ENCODE measurements around the gene CSMD2.
"Not testable (repeated sequence)": the region's sequence is repeated elsewhere in the genome, so short reads cannot be mapped to it uniquely, and the experiment has no call there.

CSMD2 gene

DNA sequence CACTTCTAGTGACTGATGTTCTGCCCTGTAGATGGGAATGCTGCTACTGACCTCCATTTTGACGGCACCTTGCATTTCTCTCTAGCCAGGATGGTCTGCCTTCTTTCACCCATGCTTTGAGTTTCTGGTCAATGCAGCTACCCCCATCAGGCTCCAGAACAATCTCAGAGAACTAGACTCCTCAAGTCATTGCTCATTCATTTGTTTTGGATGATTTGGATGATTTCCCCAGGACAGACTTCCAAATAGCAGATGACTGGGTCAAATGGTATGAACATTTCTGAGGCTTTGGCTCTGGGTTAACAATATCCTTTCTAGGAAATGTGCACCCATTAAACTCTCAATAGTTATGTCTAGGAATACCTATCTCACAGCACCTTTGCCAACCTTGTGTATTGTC, 63.9 kb downstream of the CSMD2 start:
- no peak for DNase-seq

DNA sequence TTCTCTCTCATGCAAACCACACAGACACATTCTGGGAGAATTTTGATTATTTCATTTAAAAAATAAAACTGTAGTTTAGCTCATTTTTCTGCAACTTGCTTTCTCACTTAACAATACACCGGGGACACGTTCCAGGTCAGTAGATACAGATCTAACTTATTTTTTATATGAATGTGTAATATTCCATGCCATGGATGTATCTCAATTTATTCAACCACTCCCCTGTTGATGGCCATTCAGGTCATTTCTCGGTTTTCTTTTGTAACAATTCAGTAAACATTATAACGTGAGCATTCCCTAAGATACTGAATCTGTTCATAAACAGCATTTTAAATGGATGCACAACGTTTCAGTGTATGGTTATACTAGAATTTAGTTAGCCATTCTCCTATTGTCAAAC, 64.7 kb downstream of the CSMD2 start:
- DNase-seq = no peak

- not testable (repeated sequence) for DNase-seq
Measured at GRCh38 chr1:34092399-34092798, 72.6 kb downstream of the CSMD2 start.

DNA sequence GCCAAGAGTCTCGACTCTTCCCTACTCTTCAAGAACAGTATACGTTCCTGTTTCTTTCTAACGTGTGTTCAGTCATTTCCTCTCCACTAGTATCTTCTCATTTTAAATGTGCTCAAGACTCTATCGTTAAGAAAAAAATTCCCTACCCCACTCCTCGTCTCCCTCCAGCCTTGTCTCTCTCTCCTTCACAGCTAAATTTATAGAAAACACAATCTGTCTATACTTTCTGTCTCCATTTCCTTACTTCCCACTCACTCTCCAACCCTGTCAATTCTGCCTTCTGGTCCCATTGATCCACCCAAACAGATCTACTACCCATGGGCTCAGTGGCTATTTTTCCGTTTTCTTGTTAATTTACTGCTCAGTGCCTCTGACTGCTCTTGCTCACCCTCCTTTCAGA, 75.3 kb downstream of the CSMD2 start:
- no peak for DNase-seq

- DNase-seq = no peak
Measured at GRCh38 chr1:34087986-34088385, 77.0 kb downstream of the CSMD2 start.

GRCh38 chr1:34086561-34086960, 78.5 kb downstream of the CSMD2 start:
- DNase-seq = no peak

- no peak for DNase-seq
Measured at GRCh38 chr1:34083974-34084373, 81.1 kb downstream of the CSMD2 start.

- DNase-seq = not testable (repeated sequence)
Measured at GRCh38 chr1:34082085-34082670, 82.9 kb downstream of the CSMD2 start.

GRCh38 chr1:34078383-34078782, 86.6 kb downstream of the CSMD2 start:
- DNase-seq = no peak

- no peak for DNase-seq
Measured at GRCh38 chr1:34075576-34075975, 89.5 kb downstream of the CSMD2 start.

DNA sequence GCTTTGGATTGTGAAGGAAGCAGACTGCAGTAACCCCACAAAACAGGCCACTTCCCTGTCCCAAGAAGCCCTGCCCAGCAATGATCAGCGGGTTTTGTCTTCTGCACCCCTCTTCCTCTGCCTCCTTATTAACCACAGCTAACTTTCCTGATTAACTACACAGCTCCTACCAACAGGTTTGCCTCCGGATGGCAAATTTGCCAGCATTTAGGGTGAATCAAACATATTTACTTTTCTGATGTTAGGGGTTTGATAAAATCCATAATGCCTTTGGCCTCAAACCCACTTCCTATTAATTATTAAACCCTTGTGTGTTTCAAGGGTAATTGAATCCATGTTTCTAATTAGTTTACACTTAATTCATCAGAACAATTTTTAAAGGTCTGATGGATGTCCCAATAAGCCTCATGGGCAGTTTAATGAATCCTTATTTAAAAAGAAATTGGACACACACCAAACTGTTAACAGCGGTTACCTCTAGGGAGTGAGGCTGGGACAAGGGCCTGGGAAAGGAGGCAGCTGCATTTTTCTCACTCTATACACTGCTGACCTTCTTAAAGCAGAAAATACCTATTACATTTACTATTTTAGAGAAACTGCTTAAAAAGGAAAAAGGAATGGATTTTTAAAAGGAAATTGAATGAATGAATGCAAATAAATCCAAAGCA, 91.9 kb downstream of the CSMD2 start:
- DNase-seq = no peak

- no peak for DNase-seq
Measured at GRCh38 chr1:34070201-34070836, 94.7 kb downstream of the CSMD2 start.

GRCh38 chr1:34066981-34067603, 97.9 kb downstream of the CSMD2 start:
- no peak for DNase-seq

DNA sequence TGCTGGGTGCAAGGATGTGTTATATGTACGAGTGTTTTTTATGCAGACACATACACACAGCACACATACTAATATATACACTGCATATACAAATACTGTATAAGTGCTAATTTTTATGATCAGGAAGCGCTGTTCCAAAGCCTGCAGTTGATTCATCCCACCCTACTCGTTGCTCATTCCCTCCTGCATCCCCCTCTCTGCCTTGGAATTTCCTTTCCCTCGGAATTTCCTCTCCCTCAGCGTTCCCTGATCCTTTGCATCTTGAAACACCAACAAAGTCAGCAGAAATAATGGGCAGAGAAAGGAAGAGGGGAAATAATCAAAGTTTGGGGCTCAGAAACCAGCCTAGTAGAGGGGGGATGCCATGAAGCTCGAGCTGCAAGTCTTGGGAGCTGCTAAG, 98.9 kb downstream of the CSMD2 start:
- no peak for DNase-seq

DNA sequence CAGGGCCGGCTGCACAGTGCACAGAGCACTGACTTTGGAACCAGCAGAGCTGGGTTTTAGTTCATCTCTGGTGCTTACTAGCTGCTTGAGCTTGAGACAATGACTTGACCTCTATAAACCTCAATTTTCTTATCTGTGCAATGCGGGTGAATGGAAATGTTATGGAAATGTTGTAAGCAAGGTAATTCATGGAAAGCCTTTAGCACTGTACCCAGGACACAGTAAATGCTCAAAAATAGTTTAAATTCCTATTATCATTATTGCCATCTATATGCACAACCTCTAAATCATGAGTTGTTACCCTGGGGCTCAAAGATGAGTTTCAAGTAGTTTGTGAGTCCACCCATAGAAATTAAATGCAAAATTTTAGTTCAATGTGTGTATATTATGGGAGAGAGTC, 99.5 kb downstream of the CSMD2 start:
- no peak for DNase-seq

- no peak for DNase-seq
Measured at GRCh38 chr1:34060901-34061415, 104.1 kb downstream of the CSMD2 start.

DNA sequence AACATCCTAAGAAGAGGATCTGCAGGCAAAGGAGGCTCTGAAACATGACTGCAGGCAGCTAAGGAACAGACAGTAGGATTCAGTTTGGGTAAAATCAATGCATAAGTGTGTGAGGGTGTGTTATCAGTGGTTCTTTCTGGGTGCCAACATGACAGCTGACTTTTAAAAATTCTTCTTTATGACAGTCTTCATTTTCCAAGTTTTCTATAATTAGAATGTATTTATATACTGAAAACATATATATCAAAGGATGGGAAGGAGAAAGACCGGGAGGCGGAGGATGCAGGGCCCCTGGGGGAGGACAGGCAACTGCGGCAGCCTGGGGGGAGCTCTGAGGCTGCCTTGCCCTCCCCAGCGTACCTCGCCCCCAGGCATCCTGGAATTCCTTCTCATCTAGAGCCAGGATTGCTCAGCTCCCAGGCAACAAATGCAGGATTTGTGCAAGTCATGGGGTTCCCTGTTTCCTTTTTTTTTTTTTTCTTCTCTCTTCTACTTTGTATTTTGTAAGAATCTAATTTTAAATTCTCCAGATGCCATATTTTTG, 104.8 kb downstream of the CSMD2 start:
- DNase-seq = no peak

GRCh38 chr1:34057347-34058130, 107.5 kb downstream of the CSMD2 start:
- no peak for DNase-seq

DNA sequence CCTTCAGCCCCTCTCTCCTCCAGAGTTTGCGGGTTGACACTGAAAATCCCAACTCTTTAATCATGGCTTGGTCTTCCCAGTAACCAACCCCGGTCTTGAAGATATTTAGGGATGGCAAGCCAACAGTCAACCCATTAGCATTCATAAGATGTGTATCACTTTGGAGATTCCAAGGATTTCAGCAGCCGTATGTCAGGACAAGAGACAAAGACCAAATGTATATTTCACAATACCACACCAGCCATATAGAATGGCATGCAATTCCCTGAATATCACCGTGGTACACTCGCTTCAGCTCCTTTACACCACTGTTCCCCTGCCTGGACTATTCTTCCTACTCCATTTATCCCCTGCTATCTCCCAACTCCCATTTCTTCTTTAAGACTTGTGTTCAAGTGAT, 109.2 kb downstream of the CSMD2 start:
- DNase-seq = no peak

DNA sequence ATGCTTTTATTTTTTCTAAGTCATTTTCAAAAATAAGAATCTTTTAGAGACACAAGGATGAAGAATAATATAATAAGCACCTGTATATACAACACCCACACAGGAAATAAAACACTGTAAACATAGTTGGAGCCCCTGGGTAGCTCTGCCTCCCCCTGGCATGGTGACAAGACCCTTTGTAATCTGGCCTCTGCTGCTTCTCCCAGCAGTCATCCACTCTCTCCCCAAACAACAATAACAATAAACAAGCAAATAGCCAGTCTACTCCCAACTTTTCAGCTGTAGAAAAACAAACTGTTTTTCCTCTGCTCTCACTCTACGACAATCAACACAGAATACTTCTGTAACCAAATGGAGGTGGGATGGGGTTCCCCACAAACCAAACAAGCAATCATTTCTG, 110.1 kb downstream of the CSMD2 start:
- DNase-seq = no peak

- no peak for DNase-seq
Measured at GRCh38 chr1:34053660-34054059, 111.4 kb downstream of the CSMD2 start.

DNA sequence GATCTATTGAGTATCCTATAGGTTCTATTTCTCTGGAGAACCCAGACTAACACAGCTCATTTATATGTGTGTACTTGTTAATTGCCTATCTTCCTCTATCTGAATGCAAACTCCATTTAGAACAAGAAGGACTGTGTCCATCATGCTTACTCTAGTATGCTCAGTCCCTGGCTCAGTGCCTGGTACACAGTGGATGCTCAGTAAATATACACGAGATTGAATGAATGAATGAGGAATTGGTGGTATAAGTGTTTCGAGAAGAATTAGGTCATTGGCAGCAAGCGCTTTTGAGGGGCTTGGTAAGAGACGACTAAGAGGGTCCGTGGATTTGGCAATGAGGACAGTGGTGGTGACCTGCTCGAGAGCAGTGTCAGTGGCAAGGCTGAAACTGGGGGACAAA, 112.5 kb downstream of the CSMD2 start:
- no peak for DNase-seq

All from activated CD4-positive, alpha-beta T cell treated with anti-CD3 and anti-CD28 coated beads, Interleukin-2, amount 50 U/mL, for 16 hours (primary cell).